HCT116 (cell line): Measurements from ENCODE around the gene SGIP1. TPM values are rescaled to one million over a fixed set of nuclear protein-coding genes. Genes with fewer than 3 reads are reported as not detected.

Source experiments
- ATAC-seq: fragments of 200-7000 bp; cut with Tn5 transposase; 2 replicates; pipeline ENCODE4 v1.9.1; 2020; ENCODE audit warnings: mild to moderate bottlenecking, moderate library complexity
- BruUV-seq: library from RNA; stranded (reverse); fragments of 400-500 nt; replicated peaks from 2 replicates; lab custom pipeline; 2021; lab: Mats Ljungman, UMichigan
- CTCF ChIA-PET: fragments of 300-600 bp; sonication (Branson Sonifier 250); formaldehyde crosslinking; loops from one replicate; lab custom pipeline; 2021; ENCODE audit warnings: antibody characterized with exemption; lab: Charles Lee
- POLR2A ChIA-PET: fragments of 300-600, 350-600 bp; sonication (Branson Sonifier 250); formaldehyde crosslinking; loops from one replicate; lab custom pipeline; 2021; ENCODE audit warnings: antibody characterized with exemption; lab: Charles Lee
- RAD21 ChIA-PET, 2 experiments: fragments of 300-600 bp; sonication (Branson Sonifier 250); formaldehyde crosslinking; loops; one replicate each; lab custom pipeline; 2023; ENCODE audit warnings: low total read pairs in 2 of 2; ENCODE audit not compliant: uncharacterized antibody in 2 of 2, unreplicated experiment in 2 of 2, low non-redundant PET in 1 of 2; lab: Charles Lee
- DNase-seq: peaks from one replicate; pipeline ENCODE4 v3.0.0-alpha.2; 2010; ENCODE audit warnings: low read depth, low spot score
- H2AFZ ChIP-seq: fragments of 200-600 bp; shearing (Covaris generic), sonication (generic); 2 replicates; pipeline ENCODE4 v1.6.1; 2017; ENCODE audit warnings: low read depth, mixed run types, mixed read lengths, antibody characterized with exemption, low read length; ENCODE audit not compliant: poor library complexity, severe bottlenecking
- H3K27ac ChIP-seq: 2 replicates; pipeline ENCODE4 v1.5.1; 2012; ENCODE audit warnings: low read depth, low read length
- H3K27me3 ChIP-seq: fragments of 200-600 bp; sonication (generic); 2 replicates; pipeline ENCODE4 v1.6.1; 2016; ENCODE audit warnings: mixed run types, low read length, mixed read lengths; ENCODE audit not compliant: insufficient read depth
- H3K36me3 ChIP-seq, 2 experiments: fragments of 200-500 bp in 1 of 2; fragments of 200-600 bp in 1 of 2; sonication (Bioruptor generic) in 1 of 2; sonication (generic) in 1 of 2; 2 replicates each; pipeline versions ENCODE4 v1.5.1 to v1.6.1; 2014 to 2016; ENCODE audit warnings: low read length in 2 of 2, inconsistent platforms in 1 of 2, mixed read lengths in 1 of 2, mixed run types in 1 of 2; ENCODE audit not compliant: insufficient read depth in 2 of 2, control insufficient read depth in 1 of 2
- H3K4me1 ChIP-seq, 2 experiments: fragments of 200-600 bp in 1 of 2; sonication (generic) in 1 of 2; 2 replicates each; pipeline versions ENCODE4 v1.5.1 to v1.6.1; 2012 to 2017; ENCODE audit warnings: low read length in 2 of 2, inconsistent platforms in 1 of 2, mild to moderate bottlenecking in 1 of 2, mixed read lengths in 1 of 2, mixed run types in 1 of 2, moderate library complexity in 1 of 2; ENCODE audit not compliant: insufficient read depth in 2 of 2, control insufficient read depth in 1 of 2
- H3K4me2 ChIP-seq: fragments of 200-600 bp; sonication (generic); 2 replicates; pipeline ENCODE4 v1.6.1; 2017; ENCODE audit warnings: mixed run types, low read length, mixed read lengths
- H3K4me3 ChIP-seq, 2 experiments: fragments of 200-600 bp in 1 of 2; sonication (generic) in 1 of 2; replicated peaks in 1 of 2; 2 replicates each; pipeline ENCODE4 v1.5.1; 2011 to 2016; ENCODE audit warnings: low read length in 2 of 2, control low read depth in 1 of 2, low read depth in 1 of 2, mild to moderate bottlenecking in 1 of 2, mixed read lengths in 1 of 2, mixed run types in 1 of 2
- H3K79me2 ChIP-seq: fragments of 200-600 bp; sonication (generic); 2 replicates; pipeline ENCODE4 v1.6.1; 2017; ENCODE audit warnings: mild to moderate bottlenecking, mixed run types, low read length, moderate library complexity, mixed read lengths; ENCODE audit not compliant: insufficient read depth
- H3K9ac ChIP-seq: fragments of 200-600 bp; sonication (generic); 2 replicates; pipeline ENCODE4 v1.6.1; 2016; ENCODE audit warnings: low read length, mixed read lengths
- H3K9me2 ChIP-seq: fragments of 200-600 bp; sonication (generic), shearing (Covaris generic); 2 replicates; pipeline ENCODE4 v1.6.1; 2017; ENCODE audit warnings: mixed run types, mild to moderate bottlenecking, moderate library complexity; ENCODE audit not compliant: insufficient read depth
- H3K9me3 ChIP-seq, 2 experiments: fragments of 200-500 bp in 1 of 2; fragments of 200-600 bp in 1 of 2; sonication (Bioruptor generic) in 1 of 2; sonication (generic) in 1 of 2; 2 replicates each; pipeline ENCODE4 v1.6.1; 2014 to 2017; ENCODE audit warnings: low read length in 2 of 2, mixed read lengths in 2 of 2, inconsistent platforms in 1 of 2, low read depth in 1 of 2, mild to moderate bottlenecking in 1 of 2, mixed run types in 1 of 2, moderate library complexity in 1 of 2; ENCODE audit not compliant: control insufficient read depth in 1 of 2, insufficient read depth in 1 of 2
- H4K20me1 ChIP-seq: fragments of 200-600 bp; sonication (generic), shearing (Covaris generic); 2 replicates; pipeline ENCODE4 v1.6.1; 2017; ENCODE audit warnings: mixed run types, mild to moderate bottlenecking, moderate library complexity; ENCODE audit not compliant: insufficient read depth
- CBX3 ChIP-seq: IDR thresholded peaks from 2 replicates; pipeline ENCODE4 v1.6.1; 2012; ENCODE audit warnings: low read depth
- CEBPB ChIP-seq: IDR thresholded peaks from 2 replicates; pipeline ENCODE4 v1.6.1; 2012; ENCODE audit warnings: low read depth
- EZH2 ChIP-seq: fragments of 200-600 bp; sonication (generic); IDR thresholded peaks from 2 replicates; pipeline ENCODE4 v1.6.1; 2017; ENCODE audit warnings: antibody characterized with exemption, mixed run types
- EZH2phosphoT487 ChIP-seq: fragments of 200-600 bp; IDR thresholded peaks from 2 replicates; pipeline ENCODE4 v1.6.1; 2018; ENCODE audit warnings: antibody characterized with exemption, borderline replicate concordance
- FOSL1 ChIP-seq: IDR thresholded peaks from 2 replicates; pipeline ENCODE4 v1.6.1; 2012; ENCODE audit warnings: low read depth
- JUND ChIP-seq: IDR thresholded peaks from 2 replicates; pipeline ENCODE4 v1.6.1; 2012
- POLR2A ChIP-seq: IDR thresholded peaks from 2 replicates; pipeline ENCODE4 v1.7.0; 2011; ENCODE audit warnings: borderline replicate concordance; ENCODE audit not compliant: insufficient read depth, insufficient read length; ENCODE audit errors: extremely low read depth
- POLR2AphosphoS5 ChIP-seq: IDR thresholded peaks from 2 replicates; pipeline ENCODE4 v1.6.1; 2011; ENCODE audit warnings: mild to moderate bottlenecking, low read depth, low read length, moderate library complexity
- SP1 ChIP-seq: IDR thresholded peaks from 2 replicates; pipeline ENCODE4 v1.6.1; 2012; ENCODE audit warnings: low read depth
- SRF ChIP-seq: IDR thresholded peaks from 2 replicates; pipeline ENCODE4 v1.6.1; 2012; ENCODE audit warnings: low read depth
- TCF7L2 ChIP-seq: IDR thresholded peaks from 2 replicates; pipeline ENCODE4 v1.7.0; 2011; ENCODE audit warnings: borderline replicate concordance, inconsistent platforms; ENCODE audit not compliant: insufficient read depth, insufficient read length; ENCODE audit errors: extremely low read depth
- YY1 ChIP-seq: IDR thresholded peaks from 2 replicates; pipeline ENCODE4 v1.6.1; 2011; ENCODE audit warnings: low read length, low read depth, moderate library complexity, mild to moderate bottlenecking; ENCODE audit not compliant: insufficient replicate concordance; ENCODE audit errors: extremely low read depth
- ZFX ChIP-seq: fragments of 450-650 bp; IDR thresholded peaks from 2 replicates; pipeline ENCODE4 v1.6.1; 2017
- ZNF274 ChIP-seq: fragments of 200-500 bp; sonication (Bioruptor generic); IDR thresholded peaks from 2 replicates; pipeline ENCODE4 v1.6.1; 2014; ENCODE audit warnings: mild to moderate bottlenecking, low read depth, low read length, inconsistent platforms
- intact Hi-C: fragments of 100-400 bp; cut with micrococcal nuclease; formaldehyde crosslinking; loops from 2 replicates; pipeline ENCODE4 v1.10.0; 2022
- total RNA-seq: library from RNA; stranded (reverse); gene quantifications from one replicate; pipeline ENCODE4 v1.2.1, GENCODE V29; 2021; ENCODE audit not compliant: unreplicated experiment
- TF ChIP-seq, protein P1 (sequence below): IDR thresholded peaks from 2 replicates; pipeline ENCODE4 v1.6.1; 2012
- TF ChIP-seq, protein P2 (sequence below): IDR thresholded peaks from 2 replicates; pipeline ENCODE4 v1.6.1; 2012
- TF ChIP-seq, protein P3 (sequence below), 3 experiments: fragments of 200-600 bp in 1 of 3; sonication (generic) in 1 of 3; IDR thresholded peaks in 2 of 3; conservative IDR thresholded peaks in 1 of 3; 2 replicates each; pipeline ENCODE4 v1.5.1; 2012 to 2017; ENCODE audit warnings: low read depth in 2 of 3, low read length in 2 of 3, antibody characterized with exemption in 1 of 3, borderline replicate concordance in 1 of 3, control low read depth in 1 of 3, mild to moderate bottlenecking in 1 of 3, mixed read lengths in 1 of 3, mixed run types in 1 of 3, moderate library complexity in 1 of 3; ENCODE audit not compliant: insufficient read depth in 1 of 3
- TF ChIP-seq, protein P4 (sequence below): IDR thresholded peaks from 2 replicates; pipeline ENCODE4 v1.6.1; 2012; ENCODE audit warnings: low read depth

The SGIP1 gene
- total RNA-seq, 1 experiment from 2014 or later: 0.15 TPM

DNA sequence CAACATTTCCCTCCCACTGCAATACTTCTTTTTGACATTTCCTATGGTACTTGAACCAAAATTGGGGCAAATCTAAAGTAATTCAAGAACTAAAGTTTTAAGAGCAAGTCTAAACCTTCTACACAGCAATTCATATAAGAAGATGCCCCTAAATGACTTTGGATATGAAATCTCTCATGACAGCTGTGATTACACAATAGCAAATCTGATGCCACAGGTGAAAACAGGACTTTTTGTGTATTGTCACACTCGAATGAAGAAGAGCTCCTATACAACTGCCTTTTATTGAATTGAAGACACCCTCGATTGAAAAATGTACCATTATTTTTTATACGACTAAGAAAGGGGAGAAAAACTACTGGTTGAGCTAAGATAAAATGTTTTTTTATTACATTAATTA is 158.7 kb downstream of the SGIP1 start:
- Histone ChIP-seq H3K4me1 (no peaks in the 10 kb centered on the region), H3K4me3 (no peak overlapping the region), H3K27ac (no peak overlapping the region), H4K20me1 (no peaks in the 10 kb centered on the region), H3K9me2 (no peaks in the 10 kb centered on the region), H3K79me2 (no peaks in the 10 kb centered on the region), H3K9ac (no peak overlapping the region), H3K4me2 (no peak overlapping the region), H3K36me3 (no peaks in the 10 kb centered on the region), H3K27me3 (no peaks in the 10 kb centered on the region), H3K9me3 (no peaks in the 10 kb centered on the region), H2AFZ (no peak overlapping the region)
- intact Hi-C loops: no loop called here
- POLR2A ChIA-PET: no interaction called here
- no peak for ATAC-seq
- no TSS peak for BruUV-seq
- CTCF ChIA-PET: no interaction called here
- DNase-seq: no peak
- RAD21 ChIA-PET: no interaction called here
- TF ChIP-seq, protein P1, sequence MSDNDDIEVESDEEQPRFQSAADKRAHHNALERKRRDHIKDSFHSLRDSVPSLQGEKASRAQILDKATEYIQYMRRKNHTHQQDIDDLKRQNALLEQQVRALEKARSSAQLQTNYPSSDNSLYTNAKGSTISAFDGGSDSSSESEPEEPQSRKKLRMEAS: no peak
- TF ChIP-seq, protein P2, sequence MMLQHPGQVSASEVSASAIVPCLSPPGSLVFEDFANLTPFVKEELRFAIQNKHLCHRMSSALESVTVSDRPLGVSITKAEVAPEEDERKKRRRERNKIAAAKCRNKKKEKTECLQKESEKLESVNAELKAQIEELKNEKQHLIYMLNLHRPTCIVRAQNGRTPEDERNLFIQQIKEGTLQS: no peak
- no peak for TF ChIP-seq EZH2
- TF ChIP-seq, protein P3, sequence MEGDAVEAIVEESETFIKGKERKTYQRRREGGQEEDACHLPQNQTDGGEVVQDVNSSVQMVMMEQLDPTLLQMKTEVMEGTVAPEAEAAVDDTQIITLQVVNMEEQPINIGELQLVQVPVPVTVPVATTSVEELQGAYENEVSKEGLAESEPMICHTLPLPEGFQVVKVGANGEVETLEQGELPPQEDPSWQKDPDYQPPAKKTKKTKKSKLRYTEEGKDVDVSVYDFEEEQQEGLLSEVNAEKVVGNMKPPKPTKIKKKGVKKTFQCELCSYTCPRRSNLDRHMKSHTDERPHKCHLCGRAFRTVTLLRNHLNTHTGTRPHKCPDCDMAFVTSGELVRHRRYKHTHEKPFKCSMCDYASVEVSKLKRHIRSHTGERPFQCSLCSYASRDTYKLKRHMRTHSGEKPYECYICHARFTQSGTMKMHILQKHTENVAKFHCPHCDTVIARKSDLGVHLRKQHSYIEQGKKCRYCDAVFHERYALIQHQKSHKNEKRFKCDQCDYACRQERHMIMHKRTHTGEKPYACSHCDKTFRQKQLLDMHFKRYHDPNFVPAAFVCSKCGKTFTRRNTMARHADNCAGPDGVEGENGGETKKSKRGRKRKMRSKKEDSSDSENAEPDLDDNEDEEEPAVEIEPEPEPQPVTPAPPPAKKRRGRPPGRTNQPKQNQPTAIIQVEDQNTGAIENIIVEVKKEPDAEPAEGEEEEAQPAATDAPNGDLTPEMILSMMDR (IDR thresholded peaks at IDR 0.05 in 2 of 3, conservative IDR thresholded peaks at IDR 0.05 in 1 of 3; ENCODE audit: borderline replicate concordance in 1 of 3, insufficient read depth in 1 of 3, low read depth in 2 of 3, low read length in 2 of 3): no peak
- TF ChIP-seq ZFX: no peak
- no peak for TF ChIP-seq SP1
- no peak for TF ChIP-seq CEBPB
- TF ChIP-seq CBX3: no peak
- no peak for TF ChIP-seq POLR2AphosphoS5
- no peak for TF ChIP-seq SRF
- TF ChIP-seq, protein P4, sequence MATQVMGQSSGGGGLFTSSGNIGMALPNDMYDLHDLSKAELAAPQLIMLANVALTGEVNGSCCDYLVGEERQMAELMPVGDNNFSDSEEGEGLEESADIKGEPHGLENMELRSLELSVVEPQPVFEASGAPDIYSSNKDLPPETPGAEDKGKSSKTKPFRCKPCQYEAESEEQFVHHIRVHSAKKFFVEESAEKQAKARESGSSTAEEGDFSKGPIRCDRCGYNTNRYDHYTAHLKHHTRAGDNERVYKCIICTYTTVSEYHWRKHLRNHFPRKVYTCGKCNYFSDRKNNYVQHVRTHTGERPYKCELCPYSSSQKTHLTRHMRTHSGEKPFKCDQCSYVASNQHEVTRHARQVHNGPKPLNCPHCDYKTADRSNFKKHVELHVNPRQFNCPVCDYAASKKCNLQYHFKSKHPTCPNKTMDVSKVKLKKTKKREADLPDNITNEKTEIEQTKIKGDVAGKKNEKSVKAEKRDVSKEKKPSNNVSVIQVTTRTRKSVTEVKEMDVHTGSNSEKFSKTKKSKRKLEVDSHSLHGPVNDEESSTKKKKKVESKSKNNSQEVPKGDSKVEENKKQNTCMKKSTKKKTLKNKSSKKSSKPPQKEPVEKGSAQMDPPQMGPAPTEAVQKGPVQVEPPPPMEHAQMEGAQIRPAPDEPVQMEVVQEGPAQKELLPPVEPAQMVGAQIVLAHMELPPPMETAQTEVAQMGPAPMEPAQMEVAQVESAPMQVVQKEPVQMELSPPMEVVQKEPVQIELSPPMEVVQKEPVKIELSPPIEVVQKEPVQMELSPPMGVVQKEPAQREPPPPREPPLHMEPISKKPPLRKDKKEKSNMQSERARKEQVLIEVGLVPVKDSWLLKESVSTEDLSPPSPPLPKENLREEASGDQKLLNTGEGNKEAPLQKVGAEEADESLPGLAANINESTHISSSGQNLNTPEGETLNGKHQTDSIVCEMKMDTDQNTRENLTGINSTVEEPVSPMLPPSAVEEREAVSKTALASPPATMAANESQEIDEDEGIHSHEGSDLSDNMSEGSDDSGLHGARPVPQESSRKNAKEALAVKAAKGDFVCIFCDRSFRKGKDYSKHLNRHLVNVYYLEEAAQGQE: no peak
- no peak for TF ChIP-seq JUND
- no peak for TF ChIP-seq FOSL1
- no peak for TF ChIP-seq POLR2A
- no peak for TF ChIP-seq EZH2phosphoT487
- no peak for TF ChIP-seq TCF7L2
- TF ChIP-seq YY1: no peak
- TF ChIP-seq ZNF274: no peak
